Activated T-helper 1 cell treated with anti-CD3 and anti-CD28 coated beads, Interleukin-12 subunit alpha, Interleukin-12 subunit beta, Interleukin-2, Interleukin-4 antibody, amounts not matched to agents 30 ng/mL and 10 ng/mL and 1 ng/mL, durations not matched to agents 14 hours and 24 hours and 36 hours (primary cell): Measurements from ENCODE around the gene CC2D2A. TPM values are rescaled to one million over a fixed set of nuclear protein-coding genes. Genes with fewer than 3 reads are reported as not detected.

Experiments used
- DNase-seq: peaks from one replicate; pipeline ENCODE4 v3.0.0; 2021; ENCODE audit warnings: low spot score
- H3K27ac Mint-ChIP-seq: one replicate; pipeline ENCODE4 v1.8.0; 2021; ENCODE audit warnings: mild to moderate bottlenecking, mixed read lengths
- H3K27me3 Mint-ChIP-seq: one replicate; pipeline ENCODE4 v1.8.0; 2022; ENCODE audit warnings: mild to moderate bottlenecking, moderate library complexity, mixed read lengths; ENCODE audit not compliant: insufficient read depth
- H3K36me3 Mint-ChIP-seq: one replicate; pipeline ENCODE4 v1.8.0; 2021; ENCODE audit warnings: low read depth, mixed read lengths
- H3K4me1 Mint-ChIP-seq: one replicate; pipeline ENCODE4 v1.8.0; 2021; ENCODE audit warnings: low read depth, mixed read lengths
- H3K4me3 Mint-ChIP-seq: one replicate; pipeline ENCODE4 v1.8.0; 2021; ENCODE audit warnings: mild to moderate bottlenecking, moderate library complexity, mixed read lengths
- H3K9me3 Mint-ChIP-seq: one replicate; pipeline ENCODE4 v1.8.0; 2021; ENCODE audit warnings: mixed read lengths
- intact Hi-C: fragments of 100-400 bp; cut with micrococcal nuclease; formaldehyde crosslinking; loops from one replicate; pipeline ENCODE4 v1.15.1; 2024
- total RNA-seq: library from RNA; stranded (reverse); gene quantifications from 2 replicates; pipeline ENCODE4 v1.2.3, GENCODE V29; 2022

The CC2D2A gene
- total RNA-seq, 1 donor from 2014 or later = not detected

- no peaks in the 10 kb centered on the region for H3K9me3 Mint-ChIP-seq
- no peak overlapping the region for H3K4me3 Mint-ChIP-seq
- no peak for DNase-seq
- no peaks in the 10 kb centered on the region for H3K27me3 Mint-ChIP-seq
- intact Hi-C loops = no loop called here
- no peaks in the 10 kb centered on the region for H3K36me3 Mint-ChIP-seq
- H3K4me1 Mint-ChIP-seq = no peaks in the 10 kb centered on the region
- no peak overlapping the region for H3K27ac Mint-ChIP-seq
Measured at GRCh38 chr4:15444879-15445547, 24.7 kb upstream of the CC2D2A start.

GRCh38 chr4:15451181-15451865 is 18.4 kb upstream of the CC2D2A start:
- H3K4me1 Mint-ChIP-seq = no peaks in the 10 kb centered on the region
- H3K27me3 Mint-ChIP-seq = no peaks in the 10 kb centered on the region
- no peak overlapping the region for H3K4me3 Mint-ChIP-seq
- H3K27ac Mint-ChIP-seq = no peak overlapping the region
- no peak for DNase-seq
- intact Hi-C loops = no loop called here
- no peaks in the 10 kb centered on the region for H3K9me3 Mint-ChIP-seq
- H3K36me3 Mint-ChIP-seq = no peaks in the 10 kb centered on the region

GRCh38 chr4:15451866-15452765 is 17.6 kb upstream of the CC2D2A start:
- no peaks in the 10 kb centered on the region for H3K36me3 Mint-ChIP-seq
- H3K4me3 Mint-ChIP-seq = no peak overlapping the region
- H3K9me3 Mint-ChIP-seq = no peaks in the 10 kb centered on the region
- no peaks in the 10 kb centered on the region for H3K27me3 Mint-ChIP-seq
- H3K27ac Mint-ChIP-seq = no peak overlapping the region
- H3K4me1 Mint-ChIP-seq = no peaks in the 10 kb centered on the region
- intact Hi-C loops = no loop called here
- no peak for DNase-seq

GRCh38 chr4:15455290-15455689 is 14.4 kb upstream of the CC2D2A start:
- Mint-ChIP-seq H3K27me3 (peaks cover 5% of the 10 kb centered on the region), H3K36me3 (no peaks in the 10 kb centered on the region), H3K27ac (no peak overlapping the region), H3K4me1 (no peaks in the 10 kb centered on the region), H3K4me3 (no peak overlapping the region), H3K9me3 (no peaks in the 10 kb centered on the region)
- intact Hi-C loops = no loop called here
- no peak for DNase-seq

GRCh38 chr4:15457406-15458201 is 12.1 kb upstream of the CC2D2A start:
- Mint-ChIP-seq H3K9me3 (no peaks in the 10 kb centered on the region), H3K27ac (no peak overlapping the region), H3K4me3 (no peak overlapping the region), H3K4me1 (no peaks in the 10 kb centered on the region), H3K27me3 (peaks cover 7% of the 10 kb centered on the region), H3K36me3 (no peaks in the 10 kb centered on the region)
- intact Hi-C loops = loop anchor here (1.0 kb wide), 4 partner anchors 61 to 226 kb away; no protein-coding TSS in a partner anchor
- DNase-seq = no peak

GRCh38 chr4:15458616-15459015 is 11.1 kb upstream of the CC2D2A start:
- Mint-ChIP-seq H3K9me3 (no peaks in the 10 kb centered on the region), H3K27ac (no peak overlapping the region), H3K4me3 (no peak overlapping the region), H3K4me1 (no peaks in the 10 kb centered on the region), H3K36me3 (no peaks in the 10 kb centered on the region), H3K27me3 (peaks cover 7% of the 10 kb centered on the region)
- intact Hi-C loops = no loop called here
- no peak for DNase-seq

GRCh38 chr4:15459706-15460105 is 10.0 kb upstream of the CC2D2A start:
- Mint-ChIP-seq H3K27ac (no peak overlapping the region), H3K4me3 (no peak overlapping the region), H3K27me3 (peaks cover 7% of the 10 kb centered on the region), H3K9me3 (no peaks in the 10 kb centered on the region), H3K4me1 (no peaks in the 10 kb centered on the region), H3K36me3 (no peaks in the 10 kb centered on the region)
- no peak for DNase-seq
- intact Hi-C loops = no loop called here

- H3K36me3 Mint-ChIP-seq = no peaks in the 10 kb centered on the region
- peaks cover 5% of the 10 kb centered on the region for H3K4me1 Mint-ChIP-seq
- H3K27ac Mint-ChIP-seq = no peak overlapping the region
- no peak overlapping the region for H3K4me3 Mint-ChIP-seq
- no peaks in the 10 kb centered on the region for H3K9me3 Mint-ChIP-seq
- H3K27me3 Mint-ChIP-seq = peaks cover 6% of the 10 kb centered on the region
- no peak for DNase-seq
- intact Hi-C loops = no loop called here
Measured at GRCh38 chr4:15466596-15466995, 3.1 kb upstream of the CC2D2A start.

GRCh38 chr4:15470128-15470475 is 420 bp downstream of the CC2D2A start:
- intact Hi-C loops = no loop called here
- DNase-seq = no peak
- peaks cover 4% of the 10 kb centered on the region for H3K27me3 Mint-ChIP-seq
- no peak overlapping the region for H3K27ac Mint-ChIP-seq
- H3K36me3 Mint-ChIP-seq = no peaks in the 10 kb centered on the region
- no peaks in the 10 kb centered on the region for H3K9me3 Mint-ChIP-seq
- H3K4me1 Mint-ChIP-seq = peaks cover 5% of the 10 kb centered on the region
- H3K4me3 Mint-ChIP-seq = no peak overlapping the region

- Mint-ChIP-seq H3K9me3 (no peaks in the 10 kb centered on the region), H3K27ac (no peak overlapping the region), H3K36me3 (no peaks in the 10 kb centered on the region), H3K27me3 (no peaks in the 10 kb centered on the region), H3K4me1 (no peaks in the 10 kb centered on the region), H3K4me3 (no peak overlapping the region)
- DNase-seq = no peak
- intact Hi-C loops = no loop called here
Measured at GRCh38 chr4:15476396-15476795, 6.7 kb downstream of the CC2D2A start.

- H3K9me3 Mint-ChIP-seq = no peaks in the 10 kb centered on the region
Measured at GRCh38 chr4:15478724-15479088, 9.0 kb downstream of the CC2D2A start.

GRCh38 chr4:15479089-15479912 is 9.6 kb downstream of the CC2D2A start:
- no peaks in the 10 kb centered on the region for H3K27me3 Mint-ChIP-seq
- peaks cover 4% of the 10 kb centered on the region for H3K9me3 Mint-ChIP-seq
- no peaks in the 10 kb centered on the region for H3K4me1 Mint-ChIP-seq
- no peaks in the 10 kb centered on the region for H3K36me3 Mint-ChIP-seq
- no peak overlapping the region for H3K4me3 Mint-ChIP-seq
- intact Hi-C loops = loop anchor here (1.0 to 2.0 kb wide), 5 partner anchors 171 to 522 kb away; no protein-coding TSS in a partner anchor
- no peak for DNase-seq
- no peak overlapping the region for H3K27ac Mint-ChIP-seq

More at GRCh38 chr4:15478724-15479088, 9.0 kb downstream of the CC2D2A start:
- no peak for DNase-seq
- Mint-ChIP-seq H3K4me1 (no peaks in the 10 kb centered on the region), H3K4me3 (no peak overlapping the region), H3K36me3 (no peaks in the 10 kb centered on the region), H3K27me3 (no peaks in the 10 kb centered on the region), H3K27ac (no peak overlapping the region)
- intact Hi-C loops = loop anchor here (1.0 to 2.0 kb wide), 5 partner anchors 172 to 523 kb away; no protein-coding TSS in a partner anchor
